ENCODE results near the gene TMEM245. TPM values are rescaled to one million over a fixed set of nuclear protein-coding genes. Genes with fewer than 3 reads are reported as not detected.
A peak's percentile ranks its signal among the peaks of the same experiment; 100 is the strongest.
"Not testable (repeated sequence)": the region's sequence is repeated elsewhere in the genome, so short reads cannot be mapped to it uniquely, and the experiment has no call there.

TMEM245 gene
- total RNA-seq, 1 donor from 2014 or later = 168 TPM

GRCh38 chr9:108996643-108997042, 123.1 kb downstream of the TMEM245 start:
- DNase-seq (ENCODE audit: low read depth) = no peak

GRCh38 chr9:108994695-108995094, 125.1 kb downstream of the TMEM245 start:
- peak; percentile 85 for DNase-seq (ENCODE audit: low read depth)

GRCh38 chr9:108991479-108991878, 128.3 kb downstream of the TMEM245 start:
- DNase-seq (ENCODE audit: low read depth) = no peak

GRCh38 chr9:108983885-108984284, 135.9 kb downstream of the TMEM245 start:
- peak; percentile 21 for DNase-seq (ENCODE audit: low read depth)

DNA sequence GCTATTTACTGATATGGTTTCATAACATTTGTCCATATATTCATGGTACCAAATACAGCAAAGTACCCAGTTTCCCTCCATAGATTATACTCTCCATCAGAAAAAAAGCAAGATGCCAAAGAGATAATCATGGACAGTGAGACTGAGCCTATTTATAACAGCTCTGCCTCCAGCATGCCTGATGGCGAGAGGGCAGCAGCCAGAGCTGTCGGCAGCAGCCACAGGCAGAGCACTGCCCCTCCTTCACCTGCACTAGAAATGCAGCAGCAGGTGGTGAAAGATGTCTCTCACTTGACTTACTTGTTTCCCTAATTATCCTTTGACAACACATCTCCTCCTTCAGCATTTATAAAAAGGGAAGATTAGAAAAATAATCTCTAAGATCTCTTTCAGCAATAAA, 138.9 kb downstream of the TMEM245 start:
- no peak for DNase-seq (ENCODE audit: low read depth)

DNA sequence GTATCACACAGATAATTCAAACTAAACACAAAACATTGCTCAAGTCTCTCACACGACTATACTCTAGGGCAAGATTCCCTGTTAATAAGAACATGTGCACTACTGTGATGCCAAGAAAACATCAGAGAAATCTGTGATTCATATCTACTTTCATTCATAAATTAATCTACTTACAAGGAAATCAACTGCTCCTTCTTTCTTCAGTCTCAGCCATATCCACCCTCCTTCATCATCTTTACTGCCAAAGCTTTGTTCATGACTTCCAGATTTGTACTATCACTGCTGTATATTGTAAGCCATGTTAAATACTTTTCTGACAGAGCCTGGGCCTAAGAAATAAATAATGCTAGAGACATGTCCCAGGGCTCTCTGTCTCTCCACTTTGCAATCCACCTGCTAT, 141.5 kb downstream of the TMEM245 start:
- DNase-seq (ENCODE audit: low read depth) = no peak

DNA sequence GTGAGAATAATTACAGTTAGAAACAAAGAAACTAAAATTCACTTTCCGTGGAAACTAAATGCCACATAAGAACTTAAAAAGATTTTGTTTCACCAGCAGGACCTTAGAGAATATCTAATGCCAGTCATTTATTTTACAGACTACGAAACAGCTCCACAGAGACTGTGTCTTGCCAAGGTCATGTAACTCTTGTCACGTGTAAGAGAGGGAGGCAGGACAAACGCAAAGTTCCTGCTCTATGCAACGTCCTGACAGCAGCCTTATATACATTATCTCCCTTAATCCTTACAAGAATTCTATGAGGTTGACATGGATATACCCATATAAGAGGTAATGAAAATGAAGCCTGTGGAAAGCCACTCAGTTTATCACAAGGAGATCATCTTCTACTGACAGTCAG, 145.9 kb downstream of the TMEM245 start:
- DNase-seq (ENCODE audit: low read depth) = no peak

GRCh38 chr9:108972626-108973209, 147.0 kb downstream of the TMEM245 start:
- DNase-seq (ENCODE audit: low read depth) = peak; percentile 63

DNA sequence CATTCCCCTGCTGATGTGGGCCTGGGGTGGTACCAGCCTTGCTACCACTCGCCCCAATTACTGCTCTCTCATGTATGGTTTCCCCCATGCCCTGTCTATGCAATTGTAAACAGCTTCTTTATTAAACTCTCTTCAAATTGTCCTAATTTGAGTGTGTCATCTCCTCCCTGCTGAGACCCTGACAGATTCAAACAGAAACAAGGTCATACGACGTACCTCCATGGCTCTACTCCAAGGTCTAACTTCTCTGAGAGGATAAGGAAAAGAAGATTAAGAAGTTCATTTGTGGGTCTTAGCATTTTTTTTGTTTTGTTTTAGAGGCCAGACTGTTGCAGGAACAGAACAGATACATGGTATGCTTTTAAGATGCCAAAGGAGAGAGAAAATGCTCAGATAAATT, 147.6 kb downstream of the TMEM245 start:
- DNase-seq (ENCODE audit: low read depth) = no peak

DNA sequence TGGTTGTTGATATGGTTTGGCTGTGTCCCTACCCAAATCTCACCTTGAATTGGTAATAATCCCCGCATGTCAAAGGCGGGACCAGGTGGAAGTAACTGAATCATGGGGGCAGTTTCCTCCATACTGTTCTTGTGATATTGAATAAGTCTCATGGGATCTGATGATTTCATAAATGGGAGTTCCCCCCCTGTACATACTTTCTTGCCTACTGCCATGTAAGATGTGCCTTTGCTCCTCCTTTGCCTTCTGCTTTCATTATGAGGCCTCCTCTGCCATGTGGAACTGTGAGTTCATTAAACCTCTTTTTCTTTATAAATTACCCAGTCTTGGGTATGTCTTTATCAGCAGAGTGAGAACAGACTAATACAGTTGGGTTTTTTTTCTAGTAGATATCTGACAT, 148.4 kb downstream of the TMEM245 start:
- DNase-seq (ENCODE audit: low read depth) = not testable (repeated sequence)

DNA sequence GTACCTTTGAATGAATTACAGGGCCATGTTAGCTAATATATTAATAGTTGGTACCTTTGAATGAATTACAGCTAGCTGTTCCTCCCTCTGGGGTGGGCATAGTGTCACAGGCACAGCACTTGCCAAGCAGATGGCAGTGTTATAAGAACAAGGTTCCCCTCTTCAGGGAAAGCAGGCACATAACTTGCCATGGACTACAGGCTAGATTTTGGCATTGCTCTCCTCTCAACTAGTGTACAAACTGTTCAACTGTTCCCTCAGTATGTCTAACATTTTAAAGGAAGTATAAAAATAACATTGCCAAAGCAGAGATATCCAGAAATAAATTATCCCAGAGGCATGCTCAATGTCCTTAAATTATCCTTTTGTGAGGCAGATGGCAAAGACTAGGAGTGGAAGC, 151.8 kb downstream of the TMEM245 start:
- no peak for DNase-seq (ENCODE audit: low read depth)

Other genes with a start within 250 kb of the TMEM245 start
- 41.2 and 49.8 TPM in 2 replicates for gene ELP1, start 185.8 kb downstream of the TMEM245 start, total RNA-seq
- 6.8 and 7.8 TPM in 2 replicates for gene ABITRAM, start 185.5 kb downstream of the TMEM245 start, total RNA-seq
- 154 and 242 TPM in 2 replicates for gene CTNNAL1, start 106.4 kb downstream of the TMEM245 start, total RNA-seq
- gene FRRS1L, start 47.3 kb upstream of the TMEM245 start, total RNA-seq = 0.50 TPM in 1 of 2 replicates, not detected in the other
- gene EPB41L4B, start 201.1 kb upstream of the TMEM245 start, total RNA-seq = 5.8 and 13.5 TPM in 2 replicates

All from renal cortical epithelial cell (primary cell).